K562 treated with DMSO at 1 percent for 24 hours (cell line): ENCODE measurements around the gene CDY1B. TPM values are rescaled to one million over a fixed set of nuclear protein-coding genes. Genes with fewer than 3 reads are reported as not detected.

Experiments used
- total RNA-seq: library from RNA; unstranded; fragments of 300-600 nt; gene quantifications from 2 replicates; pipeline ENCODE4 v1.2.3, GENCODE V29; 2022; ENCODE audit warnings: low read depth; ENCODE audit not compliant: insufficient read depth

Gene CDY1B, protein sequence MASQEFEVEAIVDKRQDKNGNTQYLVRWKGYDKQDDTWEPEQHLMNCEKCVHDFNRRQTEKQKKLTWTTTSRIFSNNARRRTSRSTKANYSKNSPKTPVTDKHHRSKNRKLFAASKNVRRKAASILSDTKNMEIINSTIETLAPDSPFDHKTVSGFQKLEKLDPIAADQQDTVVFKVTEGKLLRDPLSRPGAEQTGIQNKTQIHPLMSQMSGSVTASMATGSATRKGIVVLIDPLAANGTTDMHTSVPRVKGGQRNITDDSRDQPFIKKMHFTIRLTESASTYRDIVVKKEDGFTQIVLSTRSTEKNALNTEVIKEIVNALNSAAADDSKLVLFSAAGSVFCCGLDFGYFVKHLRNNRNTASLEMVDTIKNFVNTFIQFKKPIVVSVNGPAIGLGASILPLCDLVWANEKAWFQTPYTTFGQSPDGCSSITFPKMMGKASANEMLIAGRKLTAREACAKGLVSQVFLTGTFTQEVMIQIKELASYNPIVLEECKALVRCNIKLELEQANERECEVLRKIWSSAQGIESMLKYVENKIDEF
- total RNA-seq = not detected in 2 replicates

DNA sequence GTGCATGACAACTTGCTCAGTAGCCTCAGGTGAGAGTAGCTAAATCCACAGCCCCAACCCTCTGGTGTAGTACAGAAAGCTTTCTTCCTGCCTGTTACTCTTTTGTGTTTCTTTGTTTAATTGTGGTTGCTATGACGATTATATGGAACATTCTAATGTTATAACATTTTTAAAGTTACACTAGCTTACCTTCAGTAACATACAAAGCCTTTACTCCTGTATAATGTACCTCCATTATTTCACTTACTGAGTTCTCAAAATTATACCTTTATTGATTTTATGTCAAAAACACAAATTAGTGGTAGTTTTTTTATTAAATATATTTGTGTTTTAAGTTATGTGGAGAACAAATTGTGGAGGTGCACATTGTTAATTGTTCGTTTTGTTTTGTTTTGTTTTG, at the start of gene CDY1B:
CDY1B (minus strand) TSS at position 101 of the 400 bp plus-strand sequence. CDS start 331 bp downstream, outside the sequence.

